BE2C (cell line): ENCODE results near the gene KIFC3.
A peak's percentile ranks its signal among the peaks of the same experiment; 100 is the strongest.
"Not testable (repeated sequence)": the region's sequence is repeated elsewhere in the genome, so short reads cannot be mapped to it uniquely, and the experiment has no call there.

ENCODE experiments used
- DNase-seq: peaks from one replicate; pipeline ENCODE4 v3.0.0-alpha.2; 2020
- H3K27me3 ChIP-seq: fragments of 250-450 bp; sonication (Bioruptor Pico); 2 replicates; pipeline ENCODE4 v1.5.1; 2020; ENCODE audit warnings: mild to moderate bottlenecking
- H3K36me3 ChIP-seq: fragments of 250-450 bp; sonication (Bioruptor Pico); 2 replicates; pipeline ENCODE4 v1.5.1; 2020; ENCODE audit warnings: mild to moderate bottlenecking
- H3K4me1 ChIP-seq: fragments of 250-450 bp; sonication (Bioruptor Pico); 2 replicates; pipeline ENCODE4 v1.5.1; 2020
- H3K4me3 ChIP-seq: 2 replicates; pipeline ENCODE4 v1.5.1; 2011; ENCODE audit warnings: low read depth, low read length
- H3K9me3 ChIP-seq: fragments of 250-450 bp; sonication (Bioruptor Pico); 2 replicates; pipeline ENCODE4 v1.5.1; 2020
- TF ChIP-seq, protein P1 (sequence below): IDR thresholded peaks from 2 replicates; pipeline ENCODE4 v1.5.1; 2012; ENCODE audit warnings: mild to moderate bottlenecking, low read depth, low read length

KIFC3 gene

GRCh38 chr16:57813466-57813865, 11.2 kb upstream of the KIFC3 start:
- no peaks in the 10 kb centered on the region for H3K9me3 ChIP-seq
- no peaks in the 10 kb centered on the region for H3K27me3 ChIP-seq
- peaks cover 6% of the 10 kb centered on the region; the same call in 1 of the 2 replicates for H3K4me1 ChIP-seq
- TF ChIP-seq, protein P1, sequence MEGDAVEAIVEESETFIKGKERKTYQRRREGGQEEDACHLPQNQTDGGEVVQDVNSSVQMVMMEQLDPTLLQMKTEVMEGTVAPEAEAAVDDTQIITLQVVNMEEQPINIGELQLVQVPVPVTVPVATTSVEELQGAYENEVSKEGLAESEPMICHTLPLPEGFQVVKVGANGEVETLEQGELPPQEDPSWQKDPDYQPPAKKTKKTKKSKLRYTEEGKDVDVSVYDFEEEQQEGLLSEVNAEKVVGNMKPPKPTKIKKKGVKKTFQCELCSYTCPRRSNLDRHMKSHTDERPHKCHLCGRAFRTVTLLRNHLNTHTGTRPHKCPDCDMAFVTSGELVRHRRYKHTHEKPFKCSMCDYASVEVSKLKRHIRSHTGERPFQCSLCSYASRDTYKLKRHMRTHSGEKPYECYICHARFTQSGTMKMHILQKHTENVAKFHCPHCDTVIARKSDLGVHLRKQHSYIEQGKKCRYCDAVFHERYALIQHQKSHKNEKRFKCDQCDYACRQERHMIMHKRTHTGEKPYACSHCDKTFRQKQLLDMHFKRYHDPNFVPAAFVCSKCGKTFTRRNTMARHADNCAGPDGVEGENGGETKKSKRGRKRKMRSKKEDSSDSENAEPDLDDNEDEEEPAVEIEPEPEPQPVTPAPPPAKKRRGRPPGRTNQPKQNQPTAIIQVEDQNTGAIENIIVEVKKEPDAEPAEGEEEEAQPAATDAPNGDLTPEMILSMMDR = no peak
- no peak for DNase-seq
- no peak overlapping the region for H3K4me3 ChIP-seq
- no peaks in the 10 kb centered on the region for H3K36me3 ChIP-seq

DNA sequence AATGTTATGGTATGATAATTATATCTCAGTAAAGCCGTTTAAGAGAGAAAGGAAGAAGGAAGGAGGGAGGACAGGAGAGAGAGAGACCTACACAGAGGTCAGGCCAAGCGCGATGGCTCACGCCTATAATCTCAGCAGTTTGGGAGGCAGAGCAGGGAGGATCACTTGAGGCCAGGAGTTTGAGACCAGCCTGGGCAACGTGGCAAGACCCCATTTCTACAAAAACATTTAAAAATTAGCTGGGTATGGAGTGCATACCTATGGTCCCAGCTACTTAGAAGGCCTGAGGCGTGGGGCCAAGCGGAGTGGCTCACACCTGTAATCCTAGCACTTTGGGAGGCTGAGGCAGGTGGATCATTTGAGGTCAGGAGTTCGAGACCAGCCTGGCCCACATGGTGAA, 9.0 kb upstream of the KIFC3 start:
- H3K27me3 ChIP-seq, H3K9me3 ChIP-seq, H3K4me1 ChIP-seq, DNase-seq, H3K36me3 ChIP-seq, H3K4me3 ChIP-seq: not testable (repeated sequence)

DNA sequence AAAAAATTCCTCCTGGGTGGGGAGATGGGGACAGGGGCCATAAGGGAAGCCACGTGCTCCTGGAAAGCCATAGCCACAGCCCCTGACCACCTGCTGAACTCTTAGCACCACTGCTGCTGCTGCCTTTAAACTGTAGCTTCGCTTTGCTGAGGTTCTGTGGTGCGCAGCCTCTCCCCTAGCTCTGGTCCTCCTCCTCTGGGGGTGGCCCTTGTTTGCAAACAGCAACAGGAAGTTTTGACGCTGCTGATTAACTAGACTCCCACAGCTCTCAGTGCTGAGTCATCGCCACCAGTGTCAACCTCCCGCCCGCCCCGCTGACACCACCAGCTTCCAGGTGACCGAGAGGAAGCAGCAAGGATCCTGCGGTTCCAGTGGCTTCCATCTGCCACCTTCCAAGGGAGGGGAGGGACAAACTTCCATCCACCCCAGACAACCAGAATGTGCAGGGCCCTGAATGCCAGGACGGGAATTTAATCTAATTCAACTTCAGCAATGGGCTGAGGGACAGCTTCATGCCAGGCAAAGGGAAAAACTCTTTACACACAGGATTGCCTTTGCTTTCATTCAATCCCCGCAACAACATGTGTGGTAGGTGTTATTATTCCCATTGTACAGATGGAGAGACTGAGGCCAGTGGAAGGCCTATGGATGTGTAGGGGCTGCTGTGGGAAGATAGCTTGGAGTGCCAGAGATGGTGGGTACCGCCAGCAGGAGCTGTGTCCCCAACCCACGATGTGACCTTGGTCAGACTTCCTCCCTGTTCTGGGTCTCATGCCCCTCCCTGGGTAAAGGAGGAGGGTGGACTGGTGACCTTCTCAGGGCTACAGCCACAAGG, 8.1 kb upstream of the KIFC3 start:
- Histone ChIP-seq H3K9me3 (no peaks in the 10 kb centered on the region), H3K4me1 (peaks cover 6% of the 10 kb centered on the region; the same call in 1 of the 2 replicates), H3K4me3 (no peak overlapping the region), H3K27me3 (no peaks in the 10 kb centered on the region), H3K36me3 (no peaks in the 10 kb centered on the region)
- no peak for DNase-seq
- TF ChIP-seq, protein P1 = no peak

GRCh38 chr16:57809276-57810196, 7.2 kb upstream of the KIFC3 start:
- DNase-seq = no peak
- H3K4me1 ChIP-seq = peaks cover 6% of the 10 kb centered on the region; the same call in 1 of the 2 replicates
- no peaks in the 10 kb centered on the region for H3K27me3 ChIP-seq
- no peaks in the 10 kb centered on the region for H3K36me3 ChIP-seq
- no peaks in the 10 kb centered on the region for H3K9me3 ChIP-seq
- TF ChIP-seq, protein P1 = no peak
- no peak overlapping the region for H3K4me3 ChIP-seq

GRCh38 chr16:57808589-57809228, 6.4 kb upstream of the KIFC3 start:
- no peaks in the 10 kb centered on the region for H3K36me3 ChIP-seq
- peak overlapping the region; percentile 34; the same call in 1 of the 2 replicates for H3K4me3 ChIP-seq
- TF ChIP-seq, protein P1 = no peak
- H3K4me1 ChIP-seq = peaks cover 12% of the 10 kb centered on the region
- DNase-seq = no peak
- H3K9me3 ChIP-seq = no peaks in the 10 kb centered on the region
- H3K27me3 ChIP-seq = no peaks in the 10 kb centered on the region

DNA sequence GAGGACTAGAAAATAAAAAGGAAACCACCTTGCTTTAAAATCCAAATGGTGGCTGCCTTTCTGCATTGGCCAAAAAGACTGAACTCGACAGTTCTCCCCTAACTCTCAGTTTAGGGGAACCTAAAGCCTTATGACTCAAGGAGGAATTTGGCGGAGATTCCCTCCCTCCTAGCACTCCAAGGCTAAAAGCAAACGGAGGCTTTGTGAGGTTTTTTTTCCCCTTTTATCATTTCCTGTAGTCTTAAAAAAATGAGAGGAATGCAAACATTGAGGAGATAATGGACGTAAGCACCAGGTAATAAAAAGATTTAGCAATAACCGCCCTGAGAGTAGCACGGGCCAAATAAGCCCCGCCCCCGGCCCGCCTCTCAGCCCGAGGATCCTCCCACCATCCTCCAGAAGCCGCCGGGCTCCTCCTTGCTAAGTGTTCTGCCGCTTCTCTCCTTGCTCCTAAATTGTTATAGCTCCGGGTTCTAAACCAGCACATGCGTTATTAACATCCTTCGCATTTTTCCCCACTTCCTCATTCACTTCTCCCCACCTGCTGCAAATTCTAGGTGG, 5.8 kb upstream of the KIFC3 start:
- no peaks in the 10 kb centered on the region for H3K27me3 ChIP-seq
- no peaks in the 10 kb centered on the region for H3K9me3 ChIP-seq
- no peaks in the 10 kb centered on the region for H3K36me3 ChIP-seq
- TF ChIP-seq, protein P1 = no peak
- DNase-seq = peak; percentile 70
- peak overlapping the region; percentile 34; the same call in 1 of the 2 replicates for H3K4me3 ChIP-seq
- H3K4me1 ChIP-seq = peaks cover 19% of the 10 kb centered on the region
